Measurements from ENCODE around the gene ALDH1A3. TPM values are rescaled to one million over a fixed set of nuclear protein-coding genes. Genes with fewer than 3 reads are reported as not detected.

The ALDH1A3 gene
- total and polyA plus RNA-seq, 2 experiments from 2014 or later = 4.0 to 19.8 TPM

GRCh38 chr15:100847194-100847593 lies 32.4 kb upstream of the ALDH1A3 start:
- Histone ChIP-seq H3K36me3 (ENCODE audit: insufficient read depth) (no peaks in the 10 kb centered on the region), H3K27me3 (ENCODE audit: insufficient read depth) (peaks cover 18% of the 10 kb centered on the region), H3K4me2 (no peak overlapping the region), H3K27ac (ENCODE audit: low read depth) (no peak overlapping the region), H3K4me3 (no peak overlapping the region), H3K79me2 (replicated peaks; ENCODE audit: insufficient read depth) (no peaks in the 10 kb centered on the region), H3K9me2 (ENCODE audit: insufficient read depth) (0 out of 2 replicates have a peak, but pooled peaks cover 5% of the 10 kb centered on the region), H3F3A (replicated peaks; ENCODE audit: low read depth) (peaks cover 5% of the 10 kb centered on the region), H4K20me1 (replicated peaks; ENCODE audit: insufficient read depth) (0 out of 2 replicates have a peak, but pooled peaks cover 3% of the 10 kb centered on the region), H3K4me1 (ENCODE audit: insufficient read depth) (no peaks in the 10 kb centered on the region), H2AFZ (no peak overlapping the region)
- Mint-ChIP-seq H3K27ac (no peak overlapping the region), H3K27me3 (ENCODE audit: insufficient read depth, low read depth, poor library complexity) (peaks cover 16% of the 10 kb centered on the region), H3K9me3 (no peaks in the 10 kb centered on the region; the same call in 2 of the 3 replicates), H3K4me1 (0 out of 3 replicates have a peak, but pooled peaks cover 2% of the 10 kb centered on the region), H3K36me3 (ENCODE audit: low read depth) (no peaks in the 10 kb centered on the region), H3K4me3 (no peak overlapping the region)
- DNase-seq (ENCODE audit: low spot score) (no peak), ATAC-seq (no peak)
- TF ChIP-seq CREB1 (CRISPR knock-in tag; IDR thresholded peaks at IDR 0.05; ENCODE audit: low read depth) (no peak), EZH2 (IDR thresholded peaks at IDR 0.05; ENCODE audit: low read depth, unreplicated experiment) (no peak), ZNF114 (CRISPR knock-in tag; IDR thresholded peaks at IDR 0.05) (no peak), CTCF (conservative IDR thresholded peaks at IDR 0.05; ENCODE audit: low read depth in 2 of 2) (no peak), REST (IDR thresholded peaks at IDR 0.05; ENCODE audit: unreplicated experiment) (no peak), STAT1 (IDR thresholded peaks at IDR 0.05; ENCODE audit: unreplicated experiment) (no peak), NANOG (IDR thresholded peaks at IDR 0.05; ENCODE audit: borderline replicate concordance) (no peak), ZNF331 (CRISPR knock-in tag; IDR thresholded peaks at IDR 0.05; ENCODE audit: low read depth) (no peak), POLR2AphosphoS5 (IDR thresholded peaks at IDR 0.05; ENCODE audit: low read depth) (no peak), JUNB (IDR thresholded peaks at IDR 0.05; ENCODE audit: unreplicated experiment) (no peak), ZNF462 (CRISPR knock-in tag; IDR thresholded peaks at IDR 0.05) (no peak), EZH2phosphoT487 (IDR thresholded peaks at IDR 0.05; ENCODE audit: unreplicated experiment) (no peak), ETS1 (IDR thresholded peaks at IDR 0.05) (no peak)
